HG02938 (cell line): ENCODE results near the gene AQP2.
A peak's percentile ranks its signal among the peaks of the same experiment; 100 is the strongest.

Source experiments
- ATAC-seq: cut with Tn5 transposase; IDR thresholded peaks from one replicate; pipeline ENCODE4 v1.9.1; 2021; ENCODE audit warnings: mild to moderate bottlenecking, moderate library complexity; ENCODE audit not compliant: unreplicated experiment

AQP2 gene

DNA sequence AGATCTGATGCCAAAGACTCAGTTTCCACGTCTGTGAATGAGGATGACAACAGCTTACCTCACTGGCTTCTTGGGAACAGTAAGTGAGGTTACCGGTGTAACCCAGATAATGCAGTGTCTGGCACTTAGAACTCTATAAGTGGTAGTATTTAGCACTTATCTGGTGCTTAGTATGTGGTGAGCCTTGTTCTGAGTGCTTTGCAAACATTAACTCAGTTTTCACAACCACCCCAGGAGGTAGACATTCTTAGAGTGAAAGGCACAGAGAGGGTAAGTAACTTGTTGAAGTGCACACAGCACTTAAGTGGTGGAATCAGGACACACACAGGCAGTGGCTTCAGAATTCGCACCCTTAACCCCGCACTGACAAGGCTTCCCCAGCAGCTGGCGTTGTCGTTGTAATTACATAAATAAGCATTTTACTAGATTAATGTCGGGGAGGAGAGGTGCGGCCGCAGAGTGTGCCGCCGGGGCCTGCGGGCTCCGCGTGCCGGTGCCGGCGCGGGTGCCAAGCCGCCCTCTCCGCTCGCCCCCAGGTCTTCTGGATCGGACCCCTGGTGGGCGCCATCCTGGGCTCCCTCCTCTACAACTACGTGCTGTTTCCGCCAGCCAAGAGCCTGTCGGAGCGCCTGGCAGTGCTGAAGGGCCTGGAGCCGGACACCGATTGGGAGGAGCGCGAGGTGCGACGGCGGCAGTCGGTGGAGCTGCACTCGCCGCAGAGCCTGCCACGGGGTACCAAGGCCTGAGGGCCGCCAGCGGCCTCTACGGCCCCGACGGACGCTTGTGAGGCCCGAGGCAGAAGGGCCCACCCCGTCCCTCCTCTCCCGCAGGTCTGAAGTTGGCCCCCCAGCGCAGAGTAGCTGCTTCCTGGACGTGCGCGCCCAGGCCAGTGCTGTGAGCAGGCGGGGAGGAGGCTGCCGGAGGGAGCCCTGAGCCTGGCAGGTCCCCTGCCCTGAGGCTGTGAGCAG is 4.6 kb downstream of the AQP2 start:
- no peak for ATAC-seq

DNA sequence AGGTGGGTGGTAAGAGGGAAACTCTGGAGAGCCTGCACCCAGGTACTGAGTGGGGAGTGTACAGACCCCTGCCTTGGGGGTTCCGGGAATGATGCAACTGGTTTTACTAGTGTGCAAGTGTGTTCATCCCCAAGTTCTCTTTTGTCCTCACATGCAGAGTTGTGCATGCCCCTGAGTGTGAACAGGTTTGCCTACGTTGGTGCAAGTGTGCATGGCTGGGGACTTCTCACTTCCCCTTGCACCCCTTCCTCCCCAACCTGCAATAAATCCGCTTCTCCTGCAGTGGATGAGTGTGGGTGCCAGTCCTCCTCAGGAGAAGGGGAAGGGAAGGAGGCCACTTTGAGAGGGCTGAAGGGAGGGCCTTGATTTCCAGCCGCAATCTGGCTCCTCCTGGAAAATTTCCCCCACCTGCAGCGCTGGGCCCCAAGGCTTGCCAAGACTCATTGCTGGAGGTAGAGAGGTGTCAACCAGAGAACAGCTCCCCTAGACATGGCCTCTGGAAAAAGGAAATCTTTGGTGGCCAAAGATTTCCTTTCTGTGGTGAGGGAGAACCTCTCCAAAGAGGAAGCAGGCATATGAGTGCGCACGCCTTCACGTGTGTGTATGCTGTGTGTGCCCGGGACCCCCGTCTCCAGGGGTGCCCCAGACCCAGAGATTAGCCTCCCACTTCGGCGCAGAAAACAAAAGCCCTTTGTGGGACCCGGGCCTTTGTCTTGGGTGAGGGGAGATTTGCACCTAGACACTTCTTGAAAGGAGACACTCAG is 5.5 kb downstream of the AQP2 start:
- no peak for ATAC-seq

DNA sequence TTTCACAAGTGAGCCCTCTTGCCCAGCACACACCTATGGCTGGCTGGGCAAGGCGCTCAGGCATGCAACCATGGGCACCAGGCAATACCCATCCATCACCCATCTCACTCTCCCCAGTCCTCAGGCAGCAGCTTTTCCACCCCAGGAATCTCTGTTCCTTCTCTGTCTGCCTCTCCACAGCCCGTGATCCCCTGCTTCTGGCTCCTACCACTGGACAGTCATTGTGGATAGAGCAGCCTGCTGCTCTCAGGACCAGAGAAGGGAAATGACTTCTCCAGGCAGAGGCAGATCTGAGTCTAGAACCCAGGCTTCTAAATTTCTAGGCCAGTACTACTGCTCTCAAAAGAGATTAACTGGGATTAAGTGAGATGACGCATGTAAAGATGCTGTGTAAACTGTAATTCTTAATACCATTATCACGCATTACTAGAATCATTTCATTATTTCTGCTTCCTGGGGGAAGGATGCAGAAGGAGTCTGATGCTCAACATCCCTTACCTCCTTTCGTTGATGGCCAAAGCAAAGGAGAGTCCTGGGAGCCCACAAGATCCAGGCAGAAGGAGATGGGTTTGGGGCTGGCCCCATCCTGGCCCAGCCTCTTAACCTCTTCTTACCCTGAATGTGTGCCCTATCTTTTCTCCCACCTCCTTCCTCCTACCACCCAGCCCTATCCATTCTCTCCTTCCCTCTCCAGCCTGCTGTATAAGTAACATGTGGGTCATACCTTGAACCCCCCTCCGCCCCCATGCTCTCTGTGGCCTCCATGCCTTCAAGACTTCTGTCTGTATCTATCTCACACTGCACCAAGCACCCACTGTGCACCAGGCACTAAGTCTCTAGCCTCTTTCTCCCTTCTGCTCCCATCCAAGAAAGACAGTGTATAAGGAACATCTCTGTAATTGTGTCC is 6.4 kb downstream of the AQP2 start:
- no peak for ATAC-seq

DNA sequence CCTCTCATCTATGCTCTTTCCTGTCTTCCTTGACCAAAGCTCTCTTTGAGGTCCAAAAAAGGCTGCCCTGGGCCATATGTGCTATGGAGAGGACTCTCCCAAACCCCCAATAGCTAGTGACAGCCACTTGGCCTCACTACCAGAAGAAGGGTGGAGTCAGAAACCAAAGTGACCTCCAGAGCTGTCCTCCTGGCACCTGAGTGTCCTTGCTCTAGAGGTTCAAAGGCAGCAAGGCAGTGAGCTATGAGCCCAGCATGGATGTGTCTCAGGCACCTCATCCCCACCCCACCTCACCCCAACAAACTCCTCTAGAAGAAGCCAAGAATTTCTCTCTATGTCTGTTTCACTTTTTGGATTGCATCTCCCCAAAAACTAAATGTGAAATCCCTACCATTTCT is 7.0 kb downstream of the AQP2 start:
- no peak for ATAC-seq

DNA sequence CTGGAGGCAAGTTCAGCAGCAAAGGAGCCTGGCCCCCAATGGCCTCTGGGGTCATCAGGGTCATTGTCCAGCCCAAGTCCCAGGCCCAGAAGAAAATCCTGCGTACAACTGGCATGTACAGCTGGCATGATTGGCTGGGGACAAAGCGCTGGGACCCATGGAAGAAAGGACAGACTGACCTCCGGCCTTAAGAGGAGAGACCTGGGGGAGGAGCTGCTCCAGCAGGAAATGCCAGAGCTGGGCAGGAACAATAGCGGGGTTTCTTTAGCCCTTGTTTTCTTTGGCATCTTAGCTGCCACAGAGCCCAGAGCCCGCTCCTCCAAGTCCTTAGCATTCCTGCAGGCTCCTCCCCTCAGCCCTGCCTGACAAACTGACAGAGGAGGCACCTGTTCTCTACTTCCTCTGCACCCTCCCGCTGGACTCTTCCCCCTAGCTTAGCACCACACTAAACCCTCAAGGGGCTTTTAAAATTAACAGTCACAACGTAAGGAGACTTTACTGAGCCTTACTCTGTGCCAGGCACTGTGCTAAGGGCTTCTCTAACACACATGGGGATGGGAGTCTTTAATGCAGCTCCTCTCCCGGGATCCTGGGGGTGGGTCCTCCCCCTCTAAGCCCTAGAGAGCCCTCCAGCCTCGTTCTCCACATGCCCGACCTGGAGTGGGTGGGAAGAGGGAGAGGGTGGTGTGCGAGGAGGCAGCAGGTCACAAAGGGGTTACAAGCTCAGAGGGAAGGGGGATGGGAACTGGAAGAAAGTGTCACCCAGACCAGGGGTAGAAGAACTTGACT is 9.3 kb downstream of the AQP2 start:
- ATAC-seq = no peak

DNA sequence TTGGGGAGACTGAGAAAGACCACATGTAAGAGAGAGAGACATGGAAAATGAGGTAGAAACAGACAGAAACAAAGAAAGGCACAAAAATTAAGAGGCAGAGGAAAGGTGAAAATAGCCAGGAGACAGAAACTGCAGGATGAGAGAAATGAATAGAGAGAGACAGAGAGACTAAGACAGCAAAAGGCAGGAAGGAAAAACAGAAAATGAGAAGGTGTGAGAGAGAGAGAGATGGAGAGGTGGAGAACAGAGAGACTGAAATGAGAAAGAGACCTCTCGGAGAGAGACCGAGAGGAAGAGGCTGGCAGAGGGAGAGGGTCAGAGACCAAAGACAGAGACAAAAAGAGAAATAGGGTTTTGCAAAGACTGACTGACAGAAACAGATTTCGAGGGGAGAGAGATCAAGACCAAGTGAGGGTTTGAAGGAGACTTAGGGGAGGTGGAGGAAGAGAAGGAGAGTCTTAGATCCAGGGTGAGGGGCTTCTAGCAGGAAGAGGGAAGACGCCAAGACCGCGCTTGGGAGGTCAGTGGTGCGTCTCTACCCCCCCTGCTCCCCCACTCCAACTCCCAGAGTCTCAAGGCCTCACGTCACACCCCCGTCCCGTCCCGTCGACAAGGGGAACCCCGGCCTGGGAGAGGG is 10.1 kb downstream of the AQP2 start:
- ATAC-seq = no peak

DNA sequence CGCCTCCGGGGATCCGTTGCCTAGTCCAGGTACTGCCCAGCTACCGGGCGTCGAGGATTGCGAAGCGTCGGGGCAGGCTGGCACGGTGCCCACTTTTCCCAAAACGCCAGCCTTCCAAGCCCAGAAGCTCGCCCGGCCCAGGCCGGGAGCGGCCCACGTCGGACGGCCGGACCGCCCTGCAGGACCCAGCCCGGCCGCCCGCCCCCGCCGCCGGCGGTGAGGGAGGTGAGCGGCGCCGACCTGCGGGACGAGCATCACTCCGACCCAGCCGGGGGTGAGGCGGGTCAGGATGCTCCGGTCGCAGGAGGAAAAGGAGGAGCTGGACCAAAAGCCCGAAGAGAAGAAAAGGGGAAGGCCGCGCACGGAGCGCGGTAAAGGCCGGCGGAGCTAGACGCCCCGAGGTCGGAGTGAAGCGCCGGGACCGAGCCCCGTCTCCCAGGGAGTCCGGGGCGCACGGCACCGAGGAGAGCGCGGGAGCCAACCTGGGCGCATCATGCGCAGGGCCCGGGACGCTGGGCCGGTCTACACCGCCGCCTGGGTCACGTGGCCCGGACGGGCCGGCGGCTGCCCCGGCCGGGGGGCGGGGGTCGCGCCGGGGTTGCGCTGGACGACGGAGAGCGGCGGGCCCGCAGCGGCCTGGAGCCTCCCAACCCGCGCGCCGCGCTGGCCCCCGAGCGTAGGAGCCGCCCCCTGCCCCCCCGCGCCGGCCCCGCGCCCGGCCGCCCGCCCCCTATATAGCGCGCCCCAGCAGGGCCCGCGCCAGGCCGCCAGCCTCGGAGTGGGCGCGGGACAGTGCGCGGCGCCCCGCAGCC is 10.8 kb downstream of the AQP2 start, which contains the start of gene AQP5:
Gene AQP5, plus strand, starts transcription at position 762 of the 812 bp plus-strand sequence. CDS start 146 bp downstream, outside the sequence.
- no peak for ATAC-seq

DNA sequence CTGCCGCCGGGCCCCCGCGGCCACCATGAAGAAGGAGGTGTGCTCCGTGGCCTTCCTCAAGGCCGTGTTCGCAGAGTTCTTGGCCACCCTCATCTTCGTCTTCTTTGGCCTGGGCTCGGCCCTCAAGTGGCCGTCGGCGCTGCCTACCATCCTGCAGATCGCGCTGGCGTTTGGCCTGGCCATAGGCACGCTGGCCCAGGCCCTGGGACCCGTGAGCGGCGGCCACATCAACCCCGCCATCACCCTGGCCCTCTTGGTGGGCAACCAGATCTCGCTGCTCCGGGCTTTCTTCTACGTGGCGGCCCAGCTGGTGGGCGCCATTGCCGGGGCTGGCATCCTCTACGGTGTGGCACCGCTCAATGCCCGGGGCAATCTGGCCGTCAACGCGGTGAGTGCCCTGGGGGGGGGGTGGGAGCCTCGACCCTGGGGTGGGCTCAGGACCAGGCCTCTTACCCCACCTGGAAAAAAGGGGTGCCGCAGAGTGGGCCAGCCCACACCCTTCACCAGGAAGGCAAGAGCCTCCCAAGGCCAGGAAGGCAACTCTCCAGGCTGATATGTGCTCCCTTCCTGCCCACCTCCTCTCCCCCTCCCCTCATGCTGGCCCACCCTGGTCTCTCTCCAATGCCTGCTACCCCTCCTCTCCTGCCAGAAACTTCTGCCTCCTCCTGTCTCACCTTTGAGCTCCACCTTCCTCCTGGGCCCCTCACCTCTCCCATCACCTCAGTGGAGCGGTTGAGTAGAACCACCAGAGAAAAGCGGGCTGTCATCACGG is 11.6 kb downstream of the AQP2 start:
- ATAC-seq = no peak

DNA sequence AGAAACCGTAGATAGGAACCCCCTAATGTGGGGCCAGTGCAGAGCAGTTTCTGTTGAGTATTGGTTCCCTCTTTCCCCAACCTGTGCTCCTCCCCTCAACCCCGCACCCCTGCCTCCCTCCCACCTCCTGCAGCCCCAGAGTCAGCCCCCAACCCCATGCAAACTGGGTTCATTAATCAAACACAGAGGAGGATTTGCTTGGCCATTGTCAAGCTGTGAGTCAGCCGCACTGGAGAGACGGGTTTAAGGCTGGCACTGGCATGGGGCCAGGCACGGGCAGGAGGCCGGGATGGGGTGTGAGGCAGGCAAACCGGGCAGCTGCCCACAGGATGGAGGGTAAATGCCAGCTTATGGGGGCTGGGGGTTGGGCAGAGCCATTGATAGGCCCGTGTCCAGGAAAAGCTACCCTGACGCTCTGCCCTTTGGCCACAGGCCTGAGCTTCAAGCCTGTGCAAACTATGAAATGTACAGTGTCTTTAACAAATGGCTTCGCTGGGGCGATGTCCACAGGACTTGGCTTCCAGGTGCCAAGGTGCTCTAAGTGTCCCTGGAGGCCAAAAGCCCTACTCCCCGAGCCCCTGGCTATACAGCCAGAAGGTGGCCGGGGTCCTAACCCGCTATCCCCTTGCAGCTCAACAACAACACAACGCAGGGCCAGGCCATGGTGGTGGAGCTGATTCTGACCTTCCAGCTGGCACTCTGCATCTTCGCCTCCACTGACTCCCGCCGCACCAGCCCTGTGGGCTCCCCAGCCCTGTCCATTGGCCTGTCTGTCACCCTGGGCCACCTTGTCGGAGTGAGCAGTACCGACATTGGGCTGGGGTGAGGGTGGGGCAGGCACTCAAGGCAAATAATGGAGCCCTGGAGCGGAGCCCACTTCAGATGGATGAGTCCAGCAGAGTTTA is 12.6 kb downstream of the AQP2 start:
- no peak for ATAC-seq

DNA sequence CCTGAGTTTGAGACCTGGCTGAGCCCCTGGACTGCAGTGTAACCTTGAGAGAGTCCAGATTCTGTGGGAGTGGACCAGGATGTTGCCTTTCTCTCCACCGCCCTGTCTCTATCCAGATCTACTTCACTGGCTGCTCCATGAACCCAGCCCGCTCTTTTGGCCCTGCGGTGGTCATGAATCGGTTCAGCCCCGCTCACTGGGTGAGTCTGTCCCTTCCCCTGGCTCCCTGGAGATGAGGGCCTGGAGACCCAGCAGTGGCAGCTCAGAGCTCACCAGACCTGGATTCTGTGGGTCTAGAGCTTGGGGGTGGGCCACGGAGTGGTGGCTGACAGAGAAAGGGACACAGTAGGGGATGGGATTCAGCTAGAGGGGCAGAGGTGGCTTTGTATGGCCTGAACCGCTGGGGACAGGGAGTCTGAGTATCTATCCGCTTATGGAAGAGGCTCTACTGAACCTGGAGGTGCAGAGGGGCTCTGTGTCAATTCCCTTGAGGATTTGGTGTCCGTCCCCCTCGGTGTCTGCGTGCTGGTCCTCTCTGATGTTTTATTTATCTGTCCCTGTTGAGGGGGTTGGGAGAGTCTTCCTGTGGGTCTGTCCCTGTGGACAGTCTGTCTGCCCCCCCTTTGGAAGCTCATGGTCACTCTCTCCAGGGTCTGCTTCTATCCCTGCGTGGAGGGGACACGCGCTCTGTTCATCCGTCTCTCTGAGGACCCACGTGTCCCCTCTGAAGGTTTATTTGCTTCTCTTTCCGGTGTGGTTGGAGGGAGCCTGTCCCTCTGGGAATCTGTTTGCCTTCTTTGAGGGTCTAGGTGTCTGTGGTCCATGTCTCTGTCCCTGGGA is 13.7 kb downstream of the AQP2 start:
- ATAC-seq = no peak

DNA sequence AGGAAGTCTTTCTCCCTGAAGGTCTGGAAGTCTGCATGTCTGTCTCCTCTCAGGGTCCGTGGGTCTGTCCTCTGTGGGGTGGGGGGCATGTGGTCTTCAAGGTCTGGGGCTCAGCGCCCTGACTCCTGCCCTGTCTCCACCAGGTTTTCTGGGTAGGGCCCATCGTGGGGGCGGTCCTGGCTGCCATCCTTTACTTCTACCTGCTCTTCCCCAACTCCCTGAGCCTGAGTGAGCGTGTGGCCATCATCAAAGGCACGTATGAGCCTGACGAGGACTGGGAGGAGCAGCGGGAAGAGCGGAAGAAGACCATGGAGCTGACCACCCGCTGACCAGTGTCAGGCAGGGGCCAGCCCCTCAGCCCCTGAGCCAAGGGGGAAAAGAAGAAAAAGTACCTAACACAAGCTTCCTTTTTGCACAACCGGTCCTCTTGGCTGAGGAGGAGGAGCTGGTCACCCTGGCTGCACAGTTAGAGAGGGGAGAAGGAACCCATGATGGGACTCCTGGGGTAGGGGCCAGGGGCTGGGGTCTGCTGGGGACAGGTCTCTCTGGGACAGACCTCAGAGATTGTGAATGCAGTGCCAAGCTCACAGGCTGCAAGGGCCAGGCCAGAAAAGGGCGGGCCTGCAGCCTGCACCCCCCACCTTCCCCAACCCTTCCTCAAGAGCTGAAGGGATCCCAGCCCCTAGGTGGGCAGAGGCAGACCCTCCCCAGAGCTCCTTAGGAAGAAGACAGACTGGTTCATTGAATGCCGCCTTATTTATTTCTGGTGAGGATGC is 14.5 kb downstream of the AQP2 start:
- no peak for ATAC-seq

DNA sequence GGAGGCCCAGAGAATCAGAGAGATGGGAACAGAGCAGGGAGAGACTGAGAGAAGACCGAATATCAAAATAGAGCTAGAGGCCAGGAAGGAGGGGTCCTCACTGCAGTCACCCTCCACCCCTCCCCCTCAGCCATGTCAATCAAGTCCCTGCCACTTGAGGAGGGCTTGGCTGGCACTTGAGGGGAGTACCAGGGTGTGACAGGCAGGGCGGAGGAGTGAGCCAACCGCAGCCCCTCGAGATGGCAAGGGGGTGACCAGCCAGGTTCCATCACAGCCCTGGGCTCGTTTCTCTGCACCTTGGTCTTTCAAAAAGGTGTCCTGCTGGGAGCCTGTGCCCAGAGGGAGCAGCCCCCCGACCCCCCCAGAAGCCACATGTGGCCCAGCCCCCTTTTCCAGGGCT is 15.3 kb downstream of the AQP2 start:
- no peak for ATAC-seq

DNA sequence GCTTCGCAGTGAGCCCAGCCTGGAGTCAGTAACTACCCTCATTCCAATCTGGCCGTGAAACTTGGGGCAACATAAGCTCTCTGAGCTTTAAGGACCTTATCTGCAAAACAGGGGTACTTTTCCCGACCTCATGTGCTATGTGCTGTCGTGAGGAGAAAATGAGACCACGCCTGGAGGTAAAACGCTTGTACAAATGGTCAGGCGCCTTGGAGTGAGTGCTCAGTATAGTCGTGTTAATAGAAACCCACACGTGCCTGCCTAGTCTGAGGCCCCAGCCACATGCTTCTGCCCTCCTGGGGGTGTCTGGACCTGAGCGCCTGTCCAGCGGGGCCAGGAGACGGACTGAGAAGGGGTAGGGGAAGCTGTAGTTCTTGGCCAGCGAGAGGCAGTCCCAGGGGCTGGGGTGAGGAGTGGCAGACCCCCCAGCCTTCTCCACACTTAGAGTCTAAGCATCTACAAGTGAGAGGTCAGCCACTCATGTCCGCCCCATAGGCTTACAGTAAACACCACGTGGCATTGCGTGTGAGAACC is 16.0 kb downstream of the AQP2 start:
- no peak for ATAC-seq

DNA sequence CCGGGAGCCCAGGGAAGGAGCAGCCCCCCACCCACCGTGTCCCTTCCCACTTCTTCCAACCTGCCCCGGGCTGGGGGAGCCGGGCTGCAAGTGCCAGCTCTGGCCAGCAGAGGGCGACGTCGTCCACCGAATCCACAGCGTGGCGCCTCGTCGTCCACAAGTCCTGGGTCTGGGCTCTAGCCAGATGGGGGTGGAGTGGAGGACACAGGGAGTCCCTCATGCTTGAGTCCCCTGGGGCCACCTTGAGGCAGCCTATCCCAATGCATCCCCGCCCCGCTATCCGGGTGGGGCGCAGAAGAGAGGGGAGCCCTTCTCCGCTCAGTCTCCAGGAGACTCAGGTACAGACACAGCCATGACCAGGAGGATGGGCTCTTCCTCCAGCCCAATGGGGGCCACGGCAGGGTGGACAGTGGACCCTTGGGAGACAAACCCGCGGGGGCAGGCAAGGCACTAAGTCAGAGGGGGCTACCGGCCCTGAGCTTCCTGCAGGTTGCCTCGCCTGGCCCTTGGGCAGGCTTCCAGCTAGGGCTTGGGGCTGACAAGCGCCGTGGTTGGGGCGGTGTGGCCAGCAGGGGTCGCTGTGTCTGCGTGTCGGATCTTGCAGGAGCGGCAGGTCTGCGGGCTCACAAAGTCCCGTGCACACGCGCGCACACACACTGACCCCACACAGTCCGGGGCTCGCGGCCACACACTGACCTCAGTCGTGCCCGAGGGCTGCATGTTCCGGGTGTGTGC is 16.7 kb downstream of the AQP2 start:
- ATAC-seq = peak; percentile 57
